GM12878 (cell line): Measurements from ENCODE around the gene PRDM12. TPM values are rescaled to one million over a fixed set of nuclear protein-coding genes. Genes with fewer than 3 reads are reported as not detected.

Experiments used
- ATAC-seq: fragments of 200-7000 bp; cut with Tn5 transposase; 3 replicates; pipeline ENCODE4 v1.9.1; 2020; ENCODE audit warnings: mild to moderate bottlenecking, moderate library complexity
- BruUV-seq: library from RNA; stranded (reverse); fragments of 400-500 nt; replicated peaks from 2 replicates; lab custom pipeline; 2021; lab: Mats Ljungman, UMichigan
- CTCF ChIA-PET: fragments of 300-600 bp; sonication (Branson Sonifier 250); formaldehyde crosslinking; extraction: SDS; loops from one replicate; lab custom pipeline; 2021; ENCODE audit warnings: inconsistent platforms; lab: Yijun Ruan, JAX
- POLR2A ChIA-PET: fragments of 350-600 bp; formaldehyde crosslinking; extraction: SDS; loops from one replicate; lab custom pipeline; 2021; ENCODE audit warnings: inconsistent platforms; lab: Charles Lee
- RAD21 ChIA-PET: fragments of 300-600 bp; sonication (Branson Sonifier 250); formaldehyde crosslinking; loops from one replicate; lab custom pipeline; 2023; ENCODE audit warnings: antibody characterized with exemption; ENCODE audit not compliant: unreplicated experiment; lab: Charles Lee
- SMC1A ChIA-PET: fragments of 300-600 bp; sonication (Branson Sonifier 250); formaldehyde crosslinking; loops from one replicate; lab custom pipeline; 2023; ENCODE audit not compliant: unreplicated experiment, uncharacterized antibody; lab: Charles Lee
- DNase-seq: peaks from one replicate; pipeline ENCODE4 v3.0.0-alpha.2; 2011; ENCODE audit warnings: low read depth, low spot score
- FAIRE-seq: peaks from 3 replicates; lab custom pipeline; 2011; peaks lifted over from hg19 to GRCh38; lab: Jason Lieb, UNC
- H2AFZ ChIP-seq: 2 replicates; pipeline ENCODE4 v1.6.0; 2011; ENCODE audit warnings: low read depth, low read length, control low read depth; ENCODE audit not compliant: control insufficient read depth
- H3K27ac ChIP-seq: 2 replicates; pipeline ENCODE4 v1.5.1; 2011; ENCODE audit warnings: control low read depth; ENCODE audit not compliant: control insufficient read depth, insufficient read depth
- H3K27me3 ChIP-seq, 2 experiments: replicated peaks in 1 of 2; 2 replicates each; pipeline versions ENCODE4 v1.6.0 to v1.6.1; 2011; ENCODE audit warnings: low read length in 1 of 2; ENCODE audit not compliant: control insufficient read depth in 2 of 2, insufficient read depth in 2 of 2
- H3K36me3 ChIP-seq, 2 experiments: 2 replicates each; pipeline ENCODE4 v1.5.1; 2011; ENCODE audit warnings: low read length in 1 of 2; ENCODE audit not compliant: control insufficient read depth in 2 of 2, insufficient read depth in 2 of 2
- H3K4me1 ChIP-seq: 2 replicates; pipeline ENCODE4 v1.6.1; 2011; ENCODE audit warnings: mild to moderate bottlenecking, low read length, moderate library complexity, mixed read lengths; ENCODE audit not compliant: control insufficient read depth, insufficient read depth
- H3K4me2 ChIP-seq: 2 replicates; pipeline ENCODE4 v1.6.0; 2011; ENCODE audit warnings: control low read depth; ENCODE audit not compliant: control insufficient read depth, insufficient read depth
- H3K4me3 ChIP-seq: fragments of 200-600 bp; sonication (generic); 2 replicates; pipeline ENCODE4 v1.5.1; 2016
- H3K79me2 ChIP-seq: 2 replicates; pipeline ENCODE4 v1.6.0; 2011; ENCODE audit warnings: low read length; ENCODE audit not compliant: control insufficient read depth, insufficient read depth
- H3K9ac ChIP-seq: 2 replicates; pipeline ENCODE4 v1.8.0; 2011; ENCODE audit warnings: low read length, control low read depth, mixed read lengths; ENCODE audit not compliant: control insufficient read depth, insufficient read depth
- H3K9me3 ChIP-seq: replicated peaks from 3 replicates; pipeline ENCODE4 v1.5.1; 2011; ENCODE audit warnings: mild to moderate bottlenecking, low read length; ENCODE audit not compliant: control insufficient read depth, insufficient read depth
- H4K20me1 ChIP-seq: 2 replicates; pipeline ENCODE4 v1.6.0; 2011; ENCODE audit not compliant: control insufficient read depth, insufficient read depth
- BCL11A ChIP-seq: IDR thresholded peaks from 2 replicates; pipeline ENCODE4 v1.6.1; 2011; ENCODE audit warnings: low read depth, low read length
- BHLHE40 ChIP-seq, 2 experiments: fragments of 450-650 bp in 1 of 2; IDR thresholded peaks; 2 replicates each; pipeline ENCODE4 v1.6.1; 2011 to 2017; ENCODE audit warnings: low read depth in 2 of 2, borderline replicate concordance in 1 of 2, improper control_type of control experiment in 1 of 2, low read length in 1 of 2, mild to moderate bottlenecking in 1 of 2
- CBFB ChIP-seq: IDR thresholded peaks from 2 replicates; pipeline ENCODE4 v1.6.1; 2016; ENCODE audit warnings: antibody characterized with exemption, low read depth
- CBX3 ChIP-seq: fragments of 200-600 bp; sonication (generic); IDR thresholded peaks from 2 replicates; pipeline ENCODE4 v1.6.1; 2016; ENCODE audit warnings: low read depth, borderline replicate concordance
- FOXM1 ChIP-seq: IDR thresholded peaks from 2 replicates; pipeline ENCODE4 v1.6.1; 2012; ENCODE audit warnings: low read depth, mild to moderate bottlenecking, inconsistent platforms, low read length, moderate library complexity
- HDAC2 ChIP-seq: fragments of 200-600 bp; sonication (generic); IDR thresholded peaks from 2 replicates; pipeline ENCODE4 v1.6.1; 2017
- IKZF1 ChIP-seq: fragments of 450-650 bp; conservative IDR thresholded peaks from 2 replicates; pipeline ENCODE4 v1.6.1; 2017; ENCODE audit warnings: antibody characterized with exemption, mild to moderate bottlenecking
- JUNB ChIP-seq: IDR thresholded peaks from 2 replicates; pipeline ENCODE4 v1.6.1; 2016; ENCODE audit warnings: antibody characterized with exemption, mild to moderate bottlenecking
- MAX ChIP-seq: IDR thresholded peaks from 2 replicates; pipeline ENCODE4 v1.6.1; 2012; ENCODE audit warnings: low read depth, low read length, improper control_type of control experiment
- NFIC ChIP-seq: IDR thresholded peaks from 2 replicates; pipeline ENCODE4 v1.6.1; 2012; ENCODE audit warnings: low read depth, mild to moderate bottlenecking, inconsistent platforms, low read length, moderate library complexity
- PAX8 ChIP-seq: fragments of 450-650 bp; IDR thresholded peaks from 2 replicates; pipeline ENCODE4 v1.6.1; 2017; ENCODE audit warnings: mild to moderate bottlenecking, moderate library complexity
- RAD51 ChIP-seq: fragments of 450-650 bp; IDR thresholded peaks from 2 replicates; pipeline ENCODE4 v1.6.1; 2016; ENCODE audit warnings: moderate library complexity, mild to moderate bottlenecking, inconsistent platforms
- RBBP5 ChIP-seq: fragments of 200-600 bp; sonication (generic); conservative IDR thresholded peaks from 2 replicates; pipeline ENCODE4 v1.6.1; 2016
- SIN3A ChIP-seq: IDR thresholded peaks from 2 replicates; pipeline ENCODE4 v1.6.1; 2012; ENCODE audit warnings: low read depth, low read length, improper control_type of control experiment
- SIX5 ChIP-seq: IDR thresholded peaks from 2 replicates; pipeline ENCODE4 v1.6.1; 2011; ENCODE audit warnings: mild to moderate bottlenecking, low read depth, low read length, moderate library complexity; ENCODE audit not compliant: severe bottlenecking
- SREBF2 ChIP-seq: IDR thresholded peaks from 2 replicates; pipeline ENCODE4 v1.6.1; 2012; ENCODE audit warnings: mild to moderate bottlenecking, low read length
- ZZZ3 ChIP-seq: IDR thresholded peaks from 2 replicates; pipeline ENCODE4 v1.6.1; 2011; ENCODE audit warnings: low read depth; ENCODE audit not compliant: control insufficient read depth, insufficient read length
- WGBS: methylation state at CpG from one replicate; pipeline ENCODE4 v1.1.6; 2016; ENCODE audit warnings: low lambda C conversion rate; ENCODE audit not compliant: insufficient replicate concordance, insufficient coverage; ENCODE audit errors: missing lambda C conversion rate; 5-methylcytosine and 5-hydroxymethylcytosine counted together
- in situ Hi-C: fragments of 300-500 bp; cut with MboI; formaldehyde crosslinking; loops from 9 replicates; pipeline ENCODE4 v1.14.3; 2018; ENCODE audit warnings: mixed read lengths
- intact Hi-C: fragments of 100-400 bp; cut with micrococcal nuclease; formaldehyde crosslinking; loops from one replicate; pipeline ENCODE4 v1.14.2; 2022; ENCODE audit not compliant: unreplicated experiment
- polyA plus RNA-seq, 11 experiments: library from polyadenylated mRNA; depleted of rRNA in 4 of 11; unstranded in 6 of 11; stranded (reverse) in 5 of 11; fragments of >200 nt; fragmentation: Nextera tagmentation in 4 of 11; fragmentation: Illumina TruSeq in 1 of 11; extraction: Ambion mirVana in 4 of 11; extraction: Trizol in 1 of 11; gene quantifications; 1 replicate in 1 of 11; 2 replicates in 10 of 11; pipeline versions ENCODE4 v1.2.1 to v1.2.3, GENCODE V29; 2011 to 2016; ENCODE audit warnings: inconsistent platforms in 2 of 11, missing spikeins in 2 of 11, low read depth in 1 of 11
- total RNA-seq, 4 experiments: library from RNA; depleted of rRNA in 3 of 4; stranded (reverse); fragments of >200 nt in 3 of 4; fragmentation: Illumina TruSeq in 1 of 4; extraction: Trizol in 1 of 4; gene quantifications; 2 replicates each; pipeline versions ENCODE4 v1.2.1 to v1.2.3, GENCODE V29; 2013 to 2021

Gene PRDM12
- total and polyA plus RNA-seq, 10 of the 15 experiments (the other 5 are each of a cell fraction or from before 2014, with no cell fraction given) = not detected

GRCh38 chr9:130669965-130670364 lies 5.6 kb downstream of the PRDM12 start:
- no TSS peak for BruUV-seq
- intact Hi-C loops = no loop called here
- Histone ChIP-seq H4K20me1 (no peaks in the 10 kb centered on the region), H3K79me2 (no peaks in the 10 kb centered on the region), H3K4me2 (no peak overlapping the region), H3K4me3 (no peak overlapping the region), H3K4me1 (no peaks in the 10 kb centered on the region), H3K36me3 (no peaks in the 10 kb centered on the region), H3K9ac (no peak overlapping the region), H3K27ac (no peak overlapping the region), H2AFZ (no peak overlapping the region), H3K27me3 (peaks cover 0 to 9% of the 10 kb centered on the region in 2 experiments), H3K9me3 (no peaks in the 10 kb centered on the region)
- FAIRE-seq (no peak), DNase-seq (no peak), ATAC-seq (no peak)
- in situ Hi-C loops = no loop called here
- 31% methylated on average over 4 of the region's 4 CpGs for WGBS
- CTCF ChIA-PET = interaction anchor here (0.6 to 1.2 kb wide), 2 partner anchors 14 to 206 kb away, joined by 3 read pairs; no protein-coding TSS in a partner anchor
- TF ChIP-seq RAD51 (no peak), CBX3 (no peak), NFIC (no peak), RBBP5 (no peak), MAX (no peak), JUNB (no peak), HDAC2 (no peak), IKZF1 (no peak), BCL11A (no peak), SIN3A (no peak)
- POLR2A ChIA-PET = no interaction called here
- RAD21 ChIA-PET = no interaction called here
- SMC1A ChIA-PET = no interaction called here

GRCh38 chr9:130670644-130671043 lies 6.2 kb downstream of the PRDM12 start:
- H3K4me2 ChIP-seq = no peak overlapping the region
- H3K9me3 ChIP-seq = no peaks in the 10 kb centered on the region
- CTCF ChIA-PET = interaction anchor here (1.2 kb wide), 1 partner anchor 14 kb away, joined by 3 read pairs; no protein-coding TSS in a partner anchor
- no peak overlapping the region for H2AFZ ChIP-seq
- FAIRE-seq (no peak), DNase-seq (no peak), ATAC-seq (no peak)
- H3K4me3 ChIP-seq = no peak overlapping the region
- H3K9ac ChIP-seq = no peak overlapping the region
- no peak overlapping the region for H3K27ac ChIP-seq
- SMC1A ChIA-PET = no interaction called here
- in situ Hi-C loops (no loop called here), intact Hi-C loops (no loop called here)
- no peaks in the 10 kb centered on the region for H3K36me3 ChIP-seq
- H4K20me1 ChIP-seq = no peaks in the 10 kb centered on the region
- peaks cover 0 to 9% of the 10 kb centered on the region in 2 experiments for H3K27me3 ChIP-seq
- WGBS = 31% methylated on average over 6 of the region's 6 CpGs
- RAD21 ChIA-PET = no interaction called here
- TF ChIP-seq HDAC2 = no peak
- no peak for TF ChIP-seq BHLHE40 (IDR thresholded peaks at IDR 0.05; ENCODE audit: borderline replicate concordance in 1 of 2, low read depth in 2 of 2, low read length in 1 of 2)
- TF ChIP-seq CBFB = no peak
- TF ChIP-seq ZZZ3 = no peak
- TF ChIP-seq PAX8 = no peak
- no peak for TF ChIP-seq SREBF2
- TF ChIP-seq SIX5 = no peak
- TF ChIP-seq FOXM1 = no peak
- no peaks in the 10 kb centered on the region for H3K79me2 ChIP-seq
- POLR2A ChIA-PET = no interaction called here
- BruUV-seq = no TSS peak
- H3K4me1 ChIP-seq = no peaks in the 10 kb centered on the region
